Fibroblast of skin of right quadriceps (primary cell): ENCODE measurements around the gene TUBGCP6.
"Not testable (repeated sequence)": the region's sequence is repeated elsewhere in the genome, so short reads cannot be mapped to it uniquely, and the experiment has no call there.

Experiments used
- DNase-seq: peaks from one replicate; pipeline ENCODE4 v3.0.0-alpha.2; 2013

The TUBGCP6 gene

GRCh38 chr22:50177537-50178470 is 67.0 kb downstream of the TUBGCP6 start:
- no peak for DNase-seq

GRCh38 chr22:50176850-50177536 is 67.8 kb downstream of the TUBGCP6 start:
- no peak for DNase-seq

- DNase-seq, result no peak
These were observed 68.6 kb downstream of the TUBGCP6 start for GRCh38 chr22:50175921-50176849.

- no peak for DNase-seq
These were observed 69.7 kb downstream of the TUBGCP6 start for GRCh38 chr22:50175191-50175461.

GRCh38 chr22:50174382-50175190 is 70.2 kb downstream of the TUBGCP6 start:
- DNase-seq, result no peak

GRCh38 chr22:50173983-50174355 is 70.9 kb downstream of the TUBGCP6 start:
- DNase-seq, result no peak

- DNase-seq, result no peak
These were observed 71.4 kb downstream of the TUBGCP6 start for GRCh38 chr22:50173311-50173982.

- no peak for DNase-seq
These were observed 72.8 kb downstream of the TUBGCP6 start for GRCh38 chr22:50171965-50172421.

- no peak for DNase-seq
These were observed 73.4 kb downstream of the TUBGCP6 start for GRCh38 chr22:50171319-50171964.

GRCh38 chr22:50170453-50171318 is 74.1 kb downstream of the TUBGCP6 start, which contains the start of gene PANX2:
TSS of gene PANX2 (plus strand) at chr22:50170731. CDS start at chr22:50170731, 0 bp downstream.
- no peak for DNase-seq

GRCh38 chr22:50169774-50170341 is 75.0 kb downstream of the TUBGCP6 start:
- DNase-seq, result peak; percentile 17

- no peak for DNase-seq
These were observed 75.6 kb downstream of the TUBGCP6 start for GRCh38 chr22:50169181-50169759.

- DNase-seq, result not testable (repeated sequence)
These were observed 76.2 kb downstream of the TUBGCP6 start for GRCh38 chr22:50168490-50169180.

- no peak for DNase-seq
These were observed 76.9 kb downstream of the TUBGCP6 start for GRCh38 chr22:50167689-50168489.
